ENCODE measurements around the gene ZBTB16.
A peak's percentile ranks its signal among the peaks of the same experiment; 100 is the strongest.

ZBTB16 gene

DNA sequence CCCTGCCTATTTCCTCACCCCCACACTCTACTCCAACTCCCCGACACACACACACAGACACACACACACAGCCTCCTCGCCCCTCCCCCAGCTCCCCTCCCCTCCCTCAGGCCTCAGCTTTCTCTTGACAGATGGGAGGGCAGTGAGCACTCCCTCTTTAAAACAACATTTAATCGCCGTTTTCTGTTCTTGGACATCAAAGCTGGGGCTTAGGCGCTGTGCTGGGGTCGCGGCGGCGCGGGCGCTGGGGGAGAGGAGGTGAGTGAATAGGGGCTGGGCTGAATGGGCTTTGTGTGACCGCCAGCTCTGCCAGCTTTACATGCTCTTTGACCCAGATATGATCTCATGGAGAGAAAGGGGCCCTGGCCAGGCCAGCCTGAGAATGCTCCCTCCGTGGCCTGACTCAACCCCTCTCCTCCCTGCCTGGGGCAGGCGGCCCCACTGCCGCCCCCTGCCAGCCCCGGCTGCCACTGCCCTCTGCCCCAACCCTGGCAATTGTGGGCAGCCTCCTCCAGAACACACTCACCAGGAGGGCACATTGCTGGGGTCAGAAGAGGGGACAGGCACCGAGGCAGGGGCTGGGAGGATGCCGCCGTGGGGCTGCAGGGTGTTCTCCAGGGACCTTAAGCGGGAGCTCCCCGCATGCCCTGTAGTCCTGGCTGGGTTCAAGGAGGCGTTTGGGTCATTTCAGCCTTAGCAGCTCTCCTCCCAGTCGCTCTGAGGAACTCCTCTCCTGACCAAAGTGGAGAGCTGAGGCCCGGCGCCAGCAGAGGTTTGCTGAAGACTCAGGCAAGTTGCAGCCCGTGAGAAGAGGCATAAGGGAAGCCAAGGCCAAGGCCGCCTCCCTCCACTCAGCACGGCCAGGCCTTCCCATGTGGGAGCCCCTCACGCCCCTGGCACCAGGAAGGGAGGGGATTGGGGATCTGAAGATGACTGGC is 198.4 kb downstream of the ZBTB16 start:
- TF ChIP-seq, protein P1, sequence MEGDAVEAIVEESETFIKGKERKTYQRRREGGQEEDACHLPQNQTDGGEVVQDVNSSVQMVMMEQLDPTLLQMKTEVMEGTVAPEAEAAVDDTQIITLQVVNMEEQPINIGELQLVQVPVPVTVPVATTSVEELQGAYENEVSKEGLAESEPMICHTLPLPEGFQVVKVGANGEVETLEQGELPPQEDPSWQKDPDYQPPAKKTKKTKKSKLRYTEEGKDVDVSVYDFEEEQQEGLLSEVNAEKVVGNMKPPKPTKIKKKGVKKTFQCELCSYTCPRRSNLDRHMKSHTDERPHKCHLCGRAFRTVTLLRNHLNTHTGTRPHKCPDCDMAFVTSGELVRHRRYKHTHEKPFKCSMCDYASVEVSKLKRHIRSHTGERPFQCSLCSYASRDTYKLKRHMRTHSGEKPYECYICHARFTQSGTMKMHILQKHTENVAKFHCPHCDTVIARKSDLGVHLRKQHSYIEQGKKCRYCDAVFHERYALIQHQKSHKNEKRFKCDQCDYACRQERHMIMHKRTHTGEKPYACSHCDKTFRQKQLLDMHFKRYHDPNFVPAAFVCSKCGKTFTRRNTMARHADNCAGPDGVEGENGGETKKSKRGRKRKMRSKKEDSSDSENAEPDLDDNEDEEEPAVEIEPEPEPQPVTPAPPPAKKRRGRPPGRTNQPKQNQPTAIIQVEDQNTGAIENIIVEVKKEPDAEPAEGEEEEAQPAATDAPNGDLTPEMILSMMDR (IDR thresholded peaks at IDR 0.05): peak; percentile 15; the same call in 1 of the 2 replicates
- TF ChIP-seq ZFX (IDR thresholded peaks at IDR 0.05; ENCODE audit: borderline replicate concordance): no peak
- H3K27ac ChIP-seq: peak overlapping the region; percentile 53

DNA sequence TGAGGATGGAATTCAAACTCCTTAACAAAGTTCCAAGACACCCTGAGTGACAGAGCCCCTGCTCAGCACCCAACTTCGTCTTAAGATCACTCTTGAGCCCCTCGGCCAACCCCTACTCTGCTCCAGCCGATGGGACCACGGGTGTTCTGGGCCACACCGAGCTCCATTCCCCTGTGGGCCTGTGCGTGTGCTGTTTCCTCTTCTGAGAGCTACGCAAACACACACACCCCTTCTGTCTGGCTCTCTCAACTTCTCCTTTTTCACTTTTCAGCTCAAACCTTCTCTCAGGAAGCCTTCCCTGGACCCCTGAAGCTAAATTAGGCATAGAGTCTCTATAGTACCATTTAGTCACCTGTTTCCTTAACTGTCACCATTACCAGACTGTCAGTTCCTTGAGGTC is 199.2 kb downstream of the ZBTB16 start:
- no peak for TF ChIP-seq ZFX (IDR thresholded peaks at IDR 0.05; ENCODE audit: borderline replicate concordance)
- TF ChIP-seq, protein P1 (IDR thresholded peaks at IDR 0.05): no peak
- peak overlapping the region; percentile 53 for H3K27ac ChIP-seq

DNA sequence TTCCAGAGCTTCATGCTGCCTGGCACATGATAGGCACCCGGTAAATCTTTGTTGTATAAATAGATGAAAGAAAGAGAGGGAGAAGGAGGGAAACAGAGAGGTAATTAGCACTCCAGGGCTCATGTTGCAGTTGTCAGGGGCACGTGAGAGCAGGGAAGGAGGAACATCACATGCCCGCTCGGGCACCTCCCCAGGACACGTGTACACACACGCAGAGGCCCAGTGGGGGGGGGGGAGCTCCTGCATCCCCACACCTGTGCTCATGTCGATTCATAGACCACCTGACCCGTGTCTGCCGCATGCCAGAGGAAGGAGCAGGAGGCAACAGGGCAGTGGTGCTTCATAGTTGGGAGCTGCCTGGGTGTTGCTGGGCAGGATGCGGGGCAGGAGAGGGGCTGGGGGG is 199.6 kb downstream of the ZBTB16 start:
- peak overlapping the region; percentile 53 for H3K27ac ChIP-seq

DNA sequence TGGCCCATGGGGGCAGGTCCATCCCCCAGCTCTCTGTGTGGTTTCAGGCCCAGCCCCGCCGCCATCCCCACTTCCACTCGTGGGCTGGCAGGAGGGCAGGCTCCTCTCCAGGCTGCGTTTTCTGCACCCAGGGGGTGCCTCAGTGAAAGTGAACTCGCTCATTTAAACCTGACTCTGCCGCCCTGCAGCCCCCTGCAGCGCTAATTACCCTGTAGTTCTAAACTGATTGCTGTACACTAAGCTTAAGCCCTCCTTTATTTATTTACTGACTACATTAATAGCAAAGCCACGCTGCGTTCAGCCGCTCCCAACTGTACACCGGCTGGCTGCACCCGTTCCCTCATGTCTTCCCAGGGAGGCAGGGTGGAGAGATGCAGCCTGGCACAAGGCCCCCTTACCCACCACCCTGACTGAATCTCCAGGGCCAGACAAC is 200.1 kb downstream of the ZBTB16 start:
- TF ChIP-seq ZFX (IDR thresholded peaks at IDR 0.05; ENCODE audit: borderline replicate concordance): no peak
- TF ChIP-seq, protein P1 (IDR thresholded peaks at IDR 0.05): no peak
- peak overlapping the region; percentile 53 for H3K27ac ChIP-seq

More for the DNA sequence above, 199.6 kb downstream of the ZBTB16 start:
- no peak for TF ChIP-seq ZFX (IDR thresholded peaks at IDR 0.05; ENCODE audit: borderline replicate concordance)
- TF ChIP-seq, protein P1 (IDR thresholded peaks at IDR 0.05): no peak

DNA sequence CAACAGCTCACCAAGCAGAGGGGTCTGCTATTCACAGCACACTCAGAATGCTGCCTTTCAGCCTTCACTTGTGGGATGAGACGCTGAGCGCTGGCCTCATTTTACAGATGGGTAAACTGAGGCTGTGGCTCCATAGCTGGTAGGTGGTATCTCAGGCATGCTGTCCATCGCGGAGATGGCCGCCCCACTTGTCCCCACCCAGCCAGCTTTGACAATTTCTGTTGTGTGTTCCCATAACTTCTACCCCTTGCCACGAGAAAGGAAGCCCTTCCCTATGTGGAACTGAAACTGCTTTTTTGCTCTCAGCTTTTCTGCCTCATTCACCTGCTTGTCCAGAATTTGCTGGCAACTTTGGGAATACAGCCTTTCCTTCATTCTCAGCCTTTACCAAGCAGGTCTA is 200.6 kb downstream of the ZBTB16 start:
- TF ChIP-seq ZFX (IDR thresholded peaks at IDR 0.05; ENCODE audit: borderline replicate concordance): no peak
- TF ChIP-seq, protein P1 (IDR thresholded peaks at IDR 0.05): no peak
- peak overlapping the region; percentile 53 for H3K27ac ChIP-seq

DNA sequence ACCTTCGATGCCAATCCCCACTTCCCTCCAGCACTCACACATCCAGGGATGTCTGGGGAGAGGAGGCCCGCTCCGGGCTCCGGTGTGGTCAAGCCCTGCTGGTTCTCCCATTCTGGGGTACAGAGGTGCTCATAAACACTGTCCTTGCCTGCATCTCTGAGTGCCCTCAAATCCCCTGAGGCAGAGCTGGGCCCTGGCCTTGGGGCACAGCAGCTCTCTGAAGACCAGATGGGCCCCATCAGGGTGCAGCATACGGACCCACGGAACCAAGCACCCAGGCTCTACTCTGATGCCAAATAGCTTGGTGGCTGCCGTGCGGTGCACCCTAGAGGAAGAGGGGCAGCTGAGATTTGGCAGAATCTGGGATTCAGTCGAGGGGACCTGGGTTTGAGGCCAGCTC is 201.0 kb downstream of the ZBTB16 start:
- H3K27ac ChIP-seq: peak overlapping the region; percentile 53
- TF ChIP-seq, protein P1 (IDR thresholded peaks at IDR 0.05): no peak
- no peak for TF ChIP-seq ZFX (IDR thresholded peaks at IDR 0.05; ENCODE audit: borderline replicate concordance)

DNA sequence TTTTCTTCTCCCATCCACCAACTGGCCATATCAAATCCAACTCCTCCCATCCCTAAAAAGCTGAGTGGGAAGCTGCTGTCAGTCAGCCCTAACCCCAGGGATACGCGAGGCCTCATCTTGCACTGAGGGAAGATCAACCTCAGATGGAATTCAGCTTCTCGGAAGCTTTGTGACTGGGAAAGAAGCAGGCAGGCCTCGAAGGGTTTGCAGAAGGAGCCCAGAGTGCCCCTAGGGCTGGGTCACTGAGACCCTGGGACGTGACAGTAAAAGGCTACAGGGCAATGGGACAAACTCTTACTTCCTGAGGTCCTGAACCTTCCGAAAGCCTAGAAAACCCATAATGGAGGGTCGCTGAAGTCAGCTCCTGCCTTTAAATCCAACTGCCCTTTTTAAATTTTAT is 202.3 kb downstream of the ZBTB16 start:
- H3K27ac ChIP-seq: no peak overlapping the region
- TF ChIP-seq, protein P1 (IDR thresholded peaks at IDR 0.05): no peak
- no peak for TF ChIP-seq ZFX (IDR thresholded peaks at IDR 0.05; ENCODE audit: borderline replicate concordance)
